Keratinocyte (primary cell): Measurements from ENCODE around the gene SPOCK1. TPM values are rescaled to one million over a fixed set of nuclear protein-coding genes. Genes with fewer than 3 reads are reported as not detected.

Source experiments
- DNase-seq: peaks from one replicate; pipeline ENCODE4 v3.0.0-alpha.2; 2011; ENCODE audit warnings: low read depth, missing footprints, low spot score
- FAIRE-seq: peaks from 2 replicates; lab custom pipeline; 2011; peaks lifted over from hg19 to GRCh38; lab: Jason Lieb, UNC
- H2AFZ ChIP-seq: 2 replicates; pipeline ENCODE4 v1.6.0; 2012; ENCODE audit warnings: low read length, control low read depth, inconsistent platforms; ENCODE audit not compliant: control insufficient read depth
- H3K27ac ChIP-seq: 2 replicates; pipeline ENCODE4 v1.5.1; 2011; ENCODE audit warnings: low read length; ENCODE audit not compliant: control insufficient read depth, insufficient read depth
- H3K27me3 ChIP-seq: 3 replicates; pipeline ENCODE4 v1.6.0; 2011; ENCODE audit warnings: low read length; ENCODE audit not compliant: control insufficient read depth, insufficient read depth; ENCODE audit errors: extremely low read depth
- H3K36me3 ChIP-seq, 2 experiments: 2 replicates in 1 of 2; 3 replicates in 1 of 2; pipeline ENCODE4 v1.5.1; 2011; ENCODE audit warnings: low read length in 2 of 2, mild to moderate bottlenecking in 1 of 2; ENCODE audit not compliant: control insufficient read depth in 2 of 2, insufficient read depth in 2 of 2; ENCODE audit errors: extremely low read depth in 1 of 2
- H3K4me1 ChIP-seq: 3 replicates; pipeline ENCODE4 v1.5.1; 2011; ENCODE audit warnings: low read length; ENCODE audit not compliant: control insufficient read depth, insufficient read depth; ENCODE audit errors: extremely low read depth
- H3K4me2 ChIP-seq: 3 replicates; pipeline ENCODE4 v1.6.0; 2011; ENCODE audit warnings: low read depth, low read length; ENCODE audit not compliant: control insufficient read depth, insufficient read depth; ENCODE audit errors: extremely low read depth
- H3K4me3 ChIP-seq, 3 experiments: fragments of 200-600 bp in 1 of 3; sonication (generic) in 1 of 3; 2 replicates in 2 of 3; 3 replicates in 1 of 3; pipeline ENCODE4 v1.5.1; 2011 to 2016; ENCODE audit warnings: low read length in 3 of 3, mild to moderate bottlenecking in 3 of 3, control low read depth in 2 of 3, inconsistent platforms in 1 of 3, low read depth in 1 of 3, mixed read lengths in 1 of 3, mixed run types in 1 of 3, moderate library complexity in 1 of 3; ENCODE audit not compliant: control insufficient read depth in 2 of 3, insufficient read depth in 2 of 3; ENCODE audit errors: extremely low read depth in 1 of 3
- H3K79me2 ChIP-seq: 2 replicates; pipeline ENCODE4 v1.6.0; 2012; ENCODE audit warnings: low read length; ENCODE audit not compliant: control insufficient read depth, insufficient read depth
- H3K9ac ChIP-seq: 3 replicates; pipeline ENCODE4 v1.6.0; 2011; ENCODE audit warnings: low read length; ENCODE audit not compliant: control insufficient read depth, insufficient read depth; ENCODE audit errors: extremely low read depth
- H3K9me1 ChIP-seq: 3 replicates; pipeline ENCODE4 v1.6.0; 2011; ENCODE audit warnings: low read length; ENCODE audit not compliant: control insufficient read depth, insufficient read depth; ENCODE audit errors: extremely low read depth
- H3K9me3 ChIP-seq: 2 replicates; pipeline ENCODE4 v1.5.1; 2012; ENCODE audit warnings: low read depth, low read length; ENCODE audit not compliant: control insufficient read depth
- H4K20me1 ChIP-seq: 3 replicates; pipeline ENCODE4 v1.6.0; 2011; ENCODE audit warnings: low read length; ENCODE audit not compliant: control insufficient read depth, insufficient read depth; ENCODE audit errors: extremely low read depth
- EZH2 ChIP-seq: IDR thresholded peaks from one replicate; pipeline ENCODE4 v1.6.1; 2012; ENCODE audit warnings: inconsistent platforms, mild to moderate bottlenecking, low read length, moderate library complexity
- dilution Hi-C: fragments of 300-500 bp; cut with MboI; formaldehyde crosslinking; loops from one replicate; pipeline ENCODE4 v1.7.0; 2020; ENCODE audit warnings: low sequenced_read_pairs; ENCODE audit not compliant: extremely low pct_ligation_motif_present
- polyA plus RNA-seq, 5 experiments: library from polyadenylated mRNA; depleted of rRNA in 3 of 5; stranded (reverse) in 3 of 5; stranded (forward) in 1 of 5; unstranded in 1 of 5; fragments of >200 nt; gene quantifications; 1 replicate in 1 of 5; 2 replicates in 3 of 5; 3 replicates in 1 of 5; pipeline versions ENCODE4 v1.2.1 to v1.2.3, GENCODE V29; 2011 to 2012; ENCODE audit warnings: missing spikeins in 2 of 5, low read depth in 1 of 5, low replicate concordance in 1 of 5
- TF ChIP-seq, protein P1 (sequence below), 3 experiments: IDR thresholded peaks in 1 of 3; conservative IDR thresholded peaks in 1 of 3; optimal IDR thresholded peaks in 1 of 3; 2 replicates in 2 of 3; 3 replicates in 1 of 3; pipeline versions ENCODE3 to v1.5.1; 2011; ENCODE audit warnings: low read length in 3 of 3, mild to moderate bottlenecking in 3 of 3, moderate library complexity in 2 of 3, control low read depth in 1 of 3, inconsistent platforms in 1 of 3; ENCODE audit not compliant: insufficient read depth in 2 of 3; ENCODE audit errors: extremely low read depth in 1 of 3

The SPOCK1 gene
- polyA plus RNA-seq, 1 donor (not counting 4 experiments of a cell fraction or from before 2014, with no cell fraction given), result 5.5 TPM

DNA sequence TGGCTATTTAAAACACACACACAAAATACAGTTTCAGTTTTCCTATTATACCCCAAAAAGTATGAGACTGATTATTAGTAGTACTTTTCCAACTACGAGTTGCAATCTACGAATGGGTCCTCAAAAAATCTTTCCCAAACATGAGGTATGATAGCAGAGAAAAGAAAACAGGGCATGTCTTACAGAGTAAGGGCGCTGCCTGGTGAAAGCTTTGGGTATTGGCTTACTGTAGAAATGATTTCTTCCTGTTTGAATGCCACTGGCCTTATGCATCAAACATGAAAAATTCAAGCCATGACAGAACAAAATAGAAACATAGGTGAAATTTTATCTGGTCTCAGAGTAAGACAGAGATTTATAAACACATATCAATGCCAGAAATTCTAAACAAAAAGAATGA, 448.0 kb downstream of the SPOCK1 start:
- no peak overlapping the region for H2AFZ ChIP-seq
- H3K36me3 ChIP-seq, result no peaks in the 10 kb centered on the region
- no peaks in the 10 kb centered on the region for H3K79me2 ChIP-seq
- dilution Hi-C loops, result no loop called here
- TF ChIP-seq EZH2, result no peak
- TF ChIP-seq, protein P1, sequence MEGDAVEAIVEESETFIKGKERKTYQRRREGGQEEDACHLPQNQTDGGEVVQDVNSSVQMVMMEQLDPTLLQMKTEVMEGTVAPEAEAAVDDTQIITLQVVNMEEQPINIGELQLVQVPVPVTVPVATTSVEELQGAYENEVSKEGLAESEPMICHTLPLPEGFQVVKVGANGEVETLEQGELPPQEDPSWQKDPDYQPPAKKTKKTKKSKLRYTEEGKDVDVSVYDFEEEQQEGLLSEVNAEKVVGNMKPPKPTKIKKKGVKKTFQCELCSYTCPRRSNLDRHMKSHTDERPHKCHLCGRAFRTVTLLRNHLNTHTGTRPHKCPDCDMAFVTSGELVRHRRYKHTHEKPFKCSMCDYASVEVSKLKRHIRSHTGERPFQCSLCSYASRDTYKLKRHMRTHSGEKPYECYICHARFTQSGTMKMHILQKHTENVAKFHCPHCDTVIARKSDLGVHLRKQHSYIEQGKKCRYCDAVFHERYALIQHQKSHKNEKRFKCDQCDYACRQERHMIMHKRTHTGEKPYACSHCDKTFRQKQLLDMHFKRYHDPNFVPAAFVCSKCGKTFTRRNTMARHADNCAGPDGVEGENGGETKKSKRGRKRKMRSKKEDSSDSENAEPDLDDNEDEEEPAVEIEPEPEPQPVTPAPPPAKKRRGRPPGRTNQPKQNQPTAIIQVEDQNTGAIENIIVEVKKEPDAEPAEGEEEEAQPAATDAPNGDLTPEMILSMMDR (optimal IDR thresholded peaks at IDR 0.05 in 1 of 3, IDR thresholded peaks at IDR 0.05 in 1 of 3, conservative IDR thresholded peaks at IDR 0.05 in 1 of 3; ENCODE audit: extremely low read depth in 1 of 3, insufficient read depth in 2 of 3, low read length in 3 of 3), result peak in 1 of 3 experiments; percentile 27
- no peaks in the 10 kb centered on the region for H3K9me3 ChIP-seq
- no peak overlapping the region for H3K4me2 ChIP-seq
- H3K9ac ChIP-seq, result no peak overlapping the region
- no peak overlapping the region for H3K27ac ChIP-seq
- H3K4me1 ChIP-seq, result no peaks in the 10 kb centered on the region
- no peak overlapping the region for H3K4me3 ChIP-seq
- FAIRE-seq (no peak), DNase-seq (no peak)
- no peaks in the 10 kb centered on the region for H3K9me1 ChIP-seq
- H4K20me1 ChIP-seq, result no peaks in the 10 kb centered on the region
- H3K27me3 ChIP-seq, result no peaks in the 10 kb centered on the region

DNA sequence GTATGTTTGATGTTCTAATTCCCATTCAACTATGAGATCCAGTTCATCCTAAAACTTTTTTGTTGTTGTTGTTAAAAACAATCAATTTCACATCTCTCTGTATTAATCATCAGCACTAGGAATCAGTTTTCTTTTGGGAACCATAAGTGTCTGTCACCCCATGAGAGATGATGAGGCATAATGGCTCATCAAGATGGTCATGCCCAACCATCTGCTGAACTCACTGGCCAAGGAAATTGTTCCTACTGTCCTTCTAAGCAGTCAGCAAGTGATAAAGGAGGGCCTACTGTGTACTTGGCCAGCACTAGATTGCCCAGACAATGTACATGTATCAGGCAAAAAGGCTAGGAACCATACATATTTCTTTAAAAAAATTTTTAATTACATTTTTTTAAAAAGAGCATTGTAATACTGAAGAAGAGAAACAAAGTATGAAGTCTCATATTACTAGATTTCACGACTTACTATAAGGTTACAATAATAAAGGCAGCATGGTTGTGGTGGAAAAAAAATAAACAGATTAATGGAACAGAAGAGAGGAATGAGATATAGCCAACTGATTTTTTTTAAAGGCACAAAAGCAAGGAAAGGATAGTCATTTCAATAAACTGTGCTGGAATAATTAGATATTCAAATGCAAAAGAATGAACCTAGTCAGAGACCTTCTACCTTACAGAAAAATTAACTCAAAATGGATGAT, 458.3 kb downstream of the SPOCK1 start:
- no peaks in the 10 kb centered on the region for H3K79me2 ChIP-seq
- H3K27ac ChIP-seq, result no peak overlapping the region
- dilution Hi-C loops, result no loop called here
- FAIRE-seq, result no peak
- H3K9me1 ChIP-seq, result no peaks in the 10 kb centered on the region
- H4K20me1 ChIP-seq, result no peaks in the 10 kb centered on the region
- DNase-seq, result no peak
- H3K27me3 ChIP-seq, result no peaks in the 10 kb centered on the region
- H3K4me3 ChIP-seq, result no peak overlapping the region
- H3K4me1 ChIP-seq, result no peaks in the 10 kb centered on the region
- H3K36me3 ChIP-seq, result no peaks in the 10 kb centered on the region
- H3K9ac ChIP-seq, result no peak overlapping the region
- no peak overlapping the region for H3K4me2 ChIP-seq
- TF ChIP-seq, protein P1 (optimal IDR thresholded peaks at IDR 0.05 in 1 of 3, IDR thresholded peaks at IDR 0.05 in 1 of 3, conservative IDR thresholded peaks at IDR 0.05 in 1 of 3; ENCODE audit: extremely low read depth in 1 of 3, insufficient read depth in 2 of 3, low read length in 3 of 3), result no peak
- TF ChIP-seq EZH2, result no peak
- H3K9me3 ChIP-seq, result no peaks in the 10 kb centered on the region
- H2AFZ ChIP-seq, result no peak overlapping the region
